HEK293T (cell line): ENCODE measurements around the gene MYADML2.

ENCODE experiments used
- ARNT ChIP-seq: fragments of 450-650 bp; IDR thresholded peaks from 2 replicates; pipeline ENCODE4 v1.6.1; 2017; ENCODE audit warnings: mild to moderate bottlenecking
- CTBP1 ChIP-seq: fragments of 450-650 bp; IDR thresholded peaks from 2 replicates; pipeline ENCODE4 v1.6.1; 2016; ENCODE audit warnings: borderline replicate concordance
- FOXM1 ChIP-seq: fragments of 450-650 bp; IDR thresholded peaks from 2 replicates; pipeline ENCODE4 v1.6.1; 2017; ENCODE audit warnings: mild to moderate bottlenecking, borderline replicate concordance
- HDGF ChIP-seq: fragments of 450-650 bp; IDR thresholded peaks from 2 replicates; pipeline ENCODE4 v1.6.1; 2017; ENCODE audit warnings: antibody characterized with exemption, borderline replicate concordance
- SP1 ChIP-seq: fragments of 450-650 bp; IDR thresholded peaks from 2 replicates; pipeline ENCODE4 v1.6.1; 2017
- SUZ12 ChIP-seq: fragments of 450-650 bp; IDR thresholded peaks from 2 replicates; pipeline ENCODE4 v1.6.1; 2016; ENCODE audit warnings: mild to moderate bottlenecking
- TARDBP ChIP-seq: fragments of 450-650 bp; IDR thresholded peaks from 2 replicates; pipeline ENCODE4 v1.6.1; 2016
- ZNF384 ChIP-seq: fragments of 450-650 bp; IDR thresholded peaks from 2 replicates; pipeline ENCODE4 v1.6.1; 2016
- TF ChIP-seq, protein P1 (sequence below): fragments of 450-650 bp; IDR thresholded peaks from 2 replicates; pipeline ENCODE4 v1.6.1; 2016

DNA sequence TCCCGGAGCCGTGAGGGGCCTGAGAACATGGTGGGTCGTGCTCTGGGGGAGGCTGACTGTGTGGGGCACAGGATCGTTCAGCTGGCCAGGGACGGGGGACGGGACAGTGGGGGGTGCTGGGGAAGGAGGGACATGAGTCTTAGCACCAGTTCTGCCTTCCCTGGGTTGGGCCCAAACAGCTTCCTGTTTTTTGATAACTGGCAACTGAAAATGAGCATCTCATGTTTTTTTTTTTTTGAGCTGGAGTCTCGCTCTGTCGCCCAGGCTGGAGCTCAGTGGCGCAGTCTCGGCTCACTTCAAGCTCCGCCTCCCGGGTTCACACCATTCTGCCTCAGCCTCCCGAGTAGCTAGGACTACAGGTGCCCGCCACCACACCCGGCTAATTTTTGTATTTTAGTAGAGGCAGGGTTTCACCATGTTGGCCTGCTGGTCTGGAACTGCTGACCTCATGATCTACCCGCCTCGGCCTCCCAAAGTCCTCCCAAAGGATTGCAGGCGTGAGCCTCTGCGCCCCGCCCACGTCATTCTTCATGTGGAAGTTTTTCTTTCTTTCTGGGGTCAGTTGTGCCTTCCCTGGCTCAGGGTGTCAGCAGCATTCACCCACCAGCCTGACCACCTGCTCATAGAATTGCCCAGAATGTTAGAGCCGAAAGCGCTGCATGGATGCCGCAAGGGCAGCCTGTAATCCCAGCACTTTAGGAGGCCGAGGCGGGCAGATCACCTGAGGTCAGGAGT lies 36.8 kb upstream of the MYADML2 start:
- TF ChIP-seq, protein P1, sequence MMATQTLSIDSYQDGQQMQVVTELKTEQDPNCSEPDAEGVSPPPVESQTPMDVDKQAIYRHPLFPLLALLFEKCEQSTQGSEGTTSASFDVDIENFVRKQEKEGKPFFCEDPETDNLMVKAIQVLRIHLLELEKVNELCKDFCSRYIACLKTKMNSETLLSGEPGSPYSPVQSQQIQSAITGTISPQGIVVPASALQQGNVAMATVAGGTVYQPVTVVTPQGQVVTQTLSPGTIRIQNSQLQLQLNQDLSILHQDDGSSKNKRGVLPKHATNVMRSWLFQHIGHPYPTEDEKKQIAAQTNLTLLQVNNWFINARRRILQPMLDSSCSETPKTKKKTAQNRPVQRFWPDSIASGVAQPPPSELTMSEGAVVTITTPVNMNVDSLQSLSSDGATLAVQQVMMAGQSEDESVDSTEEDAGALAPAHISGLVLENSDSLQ = no peak
- TF ChIP-seq HDGF = no peak
- TF ChIP-seq CTBP1 = no peak
- TF ChIP-seq ZNF384 = no peak
- TF ChIP-seq FOXM1 = no peak
- TF ChIP-seq ARNT = no peak
- TF ChIP-seq TARDBP = no peak
- no peak for TF ChIP-seq SP1
- no peak for TF ChIP-seq SUZ12
